B cell (primary cell): ENCODE measurements around the gene AFG1L. TPM values are rescaled to one million over a fixed set of nuclear protein-coding genes. Genes with fewer than 3 reads are reported as not detected.

Source experiments
- ATAC-seq: fragments of 200-7000 bp; cut with Tn5 transposase; one replicate; pipeline ENCODE4 v1.10.0; 2021; ENCODE audit warnings: low read depth, mild to moderate bottlenecking, moderate number of reproducible peaks, moderate library complexity
- CTCF ChIA-PET: fragments of 350-600 bp; sonication (Branson Sonifier 250); formaldehyde crosslinking; loops from one replicate; lab custom pipeline; 2021; ENCODE audit warnings: antibody characterized with exemption, inconsistent platforms; lab: Charles Lee
- POLR2A ChIA-PET: fragments of 350-600 bp; sonication (Branson Sonifier 250); formaldehyde crosslinking; loops from one replicate; lab custom pipeline; 2021; ENCODE audit warnings: antibody characterized with exemption; lab: Charles Lee
- DNase-seq: peaks from one replicate; pipeline ENCODE4 v3.0.0; 2013
- H2AFZ ChIP-seq: 2 replicates; pipeline ENCODE4 v1.6.1; 2012; ENCODE audit warnings: mild to moderate bottlenecking, low read depth, low read length; ENCODE audit not compliant: insufficient read depth, poor library complexity, severe bottlenecking
- H3K27ac ChIP-seq, 2 donors: 1 replicate in 1 of 2; 2 replicates in 1 of 2; pipeline ENCODE4 v1.5.1; 2012 to 2013; ENCODE audit warnings: low read length in 2 of 2, mild to moderate bottlenecking in 2 of 2, moderate library complexity in 1 of 2
- H3K27me3 ChIP-seq, 4 experiments: fragments of 200-600 bp in 1 of 4; sonication (generic) in 1 of 4; replicated peaks in 1 of 4; 1 replicate in 2 of 4; 2 replicates in 2 of 4; pipeline versions ENCODE4 v1.6.1 to v1.7.0; 2013 to 2016; ENCODE audit warnings: low read length in 3 of 4, mild to moderate bottlenecking in 2 of 4, mixed read lengths in 1 of 4, moderate library complexity in 1 of 4; ENCODE audit not compliant: insufficient read depth in 4 of 4, control insufficient read depth in 3 of 4; ENCODE audit errors: control extremely low read depth in 1 of 4
- H3K36me3 ChIP-seq, 2 experiments: replicated peaks in 1 of 2; 1 replicate in 1 of 2; 2 replicates in 1 of 2; pipeline versions ENCODE4 v1.6.1 to v1.7.1; 2013; ENCODE audit warnings: low read length in 1 of 2; ENCODE audit not compliant: insufficient read depth in 2 of 2, control insufficient read depth in 1 of 2; ENCODE audit errors: control extremely low read depth in 1 of 2, extremely low read depth in 1 of 2
- H3K4me1 ChIP-seq, 2 donors: fragments of 200-600 bp in 1 of 2; sonication (generic) in 1 of 2; 1 replicate in 1 of 2; 2 replicates in 1 of 2; pipeline versions ENCODE4 v1.5.1 to v1.6.1; 2013 to 2017; ENCODE audit warnings: low read length in 2 of 2; ENCODE audit not compliant: control insufficient read depth in 2 of 2, insufficient read depth in 2 of 2
- H3K4me2 ChIP-seq: replicated peaks from 2 replicates; pipeline ENCODE3; 2012; ENCODE audit warnings: mild to moderate bottlenecking, low read depth, low read length; ENCODE audit not compliant: poor library complexity, severe bottlenecking
- H3K4me3 ChIP-seq, 5 experiments: fragments of 200-600 bp in 1 of 5; sonication (generic) in 1 of 5; 1 replicate in 3 of 5; 2 replicates in 2 of 5; pipeline versions ENCODE4 v1.5.1 to v1.7.0; 2011 to 2016; ENCODE audit warnings: low read length in 4 of 5, mild to moderate bottlenecking in 4 of 5, low read depth in 2 of 5, control low read depth in 1 of 5, moderate library complexity in 1 of 5; ENCODE audit not compliant: insufficient read depth in 1 of 5; ENCODE audit errors: control extremely low read depth in 1 of 5, extremely low read depth in 1 of 5
- H3K79me2 ChIP-seq: fragments of 200-600 bp; sonication (generic); one replicate; pipeline ENCODE4 v1.6.0; 2016; ENCODE audit warnings: low read length; ENCODE audit not compliant: control insufficient read depth, insufficient read depth
- H3K9ac ChIP-seq: fragments of 200-600 bp; sonication (generic); 2 replicates; pipeline ENCODE4 v1.6.1; 2017; ENCODE audit warnings: mild to moderate bottlenecking, low read length, moderate library complexity
- H3K9me3 ChIP-seq, 3 donors: one replicate each; pipeline versions ENCODE4 v1.6.1 to v1.7.1; 2013; ENCODE audit warnings: low read length in 2 of 3; ENCODE audit not compliant: control insufficient read depth in 2 of 3, insufficient read depth in 1 of 3; ENCODE audit errors: control extremely low read depth in 1 of 3
- H4K20me1 ChIP-seq: 2 replicates; pipeline ENCODE4 v1.6.0; 2012; ENCODE audit warnings: mild to moderate bottlenecking, low read length; ENCODE audit not compliant: insufficient read depth, control insufficient read depth, poor library complexity, severe bottlenecking
- H3K27ac Mint-ChIP-seq: one replicate; pipeline ENCODE4 v1.8.0; 2021; ENCODE audit warnings: mixed read lengths
- H3K27me3 Mint-ChIP-seq: one replicate; pipeline ENCODE4 v1.8.0; 2021; ENCODE audit warnings: mixed read lengths
- H3K4me1 Mint-ChIP-seq: one replicate; pipeline ENCODE4 v1.8.0; 2021; ENCODE audit warnings: mixed read lengths
- H3K4me3 Mint-ChIP-seq: one replicate; pipeline ENCODE4 v1.8.0; 2021; ENCODE audit warnings: mixed read lengths
- H3K9me3 Mint-ChIP-seq: one replicate; pipeline ENCODE4 v1.8.0; 2022; ENCODE audit warnings: mixed read lengths; ENCODE audit not compliant: insufficient read depth
- EZH2 ChIP-seq: IDR thresholded peaks from 2 replicates; pipeline ENCODE4 v1.6.1; 2012; ENCODE audit warnings: borderline replicate concordance, low read depth, mild to moderate bottlenecking, moderate library complexity, low read length; ENCODE audit not compliant: insufficient read depth, poor library complexity, severe bottlenecking
- WGBS: methylation state at CpG from one replicate; pipeline ENCODE4 v1.1.5; 2013; ENCODE audit warnings: missing lambda C conversion rate; ENCODE audit not compliant: insufficient coverage; 5-methylcytosine and 5-hydroxymethylcytosine counted together
- intact Hi-C: fragments of 100-400 bp; cut with micrococcal nuclease; formaldehyde crosslinking; loops from one replicate; pipeline ENCODE4 v1.10.0; 2022
- polyA plus RNA-seq: library from polyadenylated mRNA; depleted of rRNA; stranded (reverse); fragments of >200 nt; gene quantifications from 2 replicates; pipeline ENCODE4 v1.2.3, GENCODE V29; 2012
- total RNA-seq, 2 donors: library from RNA; stranded (reverse); fragments of 120-200 nt in 1 of 2; gene quantifications; 1 replicate in 1 of 2; 2 replicates in 1 of 2; pipeline versions ENCODE4 v1.2.3 to v1.2.4, GENCODE V29; 2013 to 2022
- TF ChIP-seq, protein P1 (sequence below): fragments of 200-600 bp; IDR thresholded peaks from one replicate; pipeline ENCODE4 v1.8.0; 2022; ENCODE audit warnings: antibody characterized with exemption, mild to moderate bottlenecking

The AFG1L gene
- total and polyA plus RNA-seq, 2 donors (not counting 1 experiment from before 2014, with no cell fraction given), result 1.8 to 14.2 TPM

DNA sequence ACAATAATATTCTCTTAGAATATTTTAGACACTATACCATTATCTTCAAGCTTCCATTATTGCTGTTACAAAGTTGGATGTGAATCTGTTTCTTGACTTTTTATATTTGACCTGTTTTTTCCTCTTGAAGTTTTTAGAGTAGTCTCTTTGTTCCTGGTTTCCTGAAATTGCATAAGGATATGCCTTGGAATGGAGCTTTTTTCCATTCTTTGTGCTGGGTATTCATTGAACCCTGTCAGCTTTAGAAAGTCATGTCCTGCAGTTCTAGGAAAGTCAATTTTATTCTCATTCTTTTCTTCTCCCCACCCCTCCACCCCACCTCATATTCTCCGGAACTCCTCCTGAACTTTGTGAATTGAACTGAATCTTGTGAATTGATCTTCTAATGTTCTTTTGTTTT, 173.5 kb downstream of the AFG1L start:
- intact Hi-C loops, result no loop called here
- peaks cover 4% of the 10 kb centered on the region for H3K4me1 Mint-ChIP-seq
- DNase-seq (no peak), ATAC-seq (no peak)
- Histone ChIP-seq H3K27ac (no peak overlapping the region), H3K4me2 (no peak overlapping the region), H3K36me3 (no peaks in the 10 kb centered on the region), H4K20me1 (no peaks in the 10 kb centered on the region), H3K4me1 (peaks cover 0 to 3% of the 10 kb centered on the region in 2 donors), H3K4me3 (no peak overlapping the region), H3K9ac (no peak overlapping the region), H3K9me3 (no peaks in the 10 kb centered on the region), H3K27me3 (no peaks in the 10 kb centered on the region), H3K79me2 (no peaks in the 10 kb centered on the region), H2AFZ (no peak overlapping the region)
- POLR2A ChIA-PET, result interaction anchor here (0.6 kb wide), 1 partner anchor 276 kb away, joined by 6 read pairs; no protein-coding TSS in a partner anchor
- no peak for TF ChIP-seq EZH2
- TF ChIP-seq, protein P1, sequence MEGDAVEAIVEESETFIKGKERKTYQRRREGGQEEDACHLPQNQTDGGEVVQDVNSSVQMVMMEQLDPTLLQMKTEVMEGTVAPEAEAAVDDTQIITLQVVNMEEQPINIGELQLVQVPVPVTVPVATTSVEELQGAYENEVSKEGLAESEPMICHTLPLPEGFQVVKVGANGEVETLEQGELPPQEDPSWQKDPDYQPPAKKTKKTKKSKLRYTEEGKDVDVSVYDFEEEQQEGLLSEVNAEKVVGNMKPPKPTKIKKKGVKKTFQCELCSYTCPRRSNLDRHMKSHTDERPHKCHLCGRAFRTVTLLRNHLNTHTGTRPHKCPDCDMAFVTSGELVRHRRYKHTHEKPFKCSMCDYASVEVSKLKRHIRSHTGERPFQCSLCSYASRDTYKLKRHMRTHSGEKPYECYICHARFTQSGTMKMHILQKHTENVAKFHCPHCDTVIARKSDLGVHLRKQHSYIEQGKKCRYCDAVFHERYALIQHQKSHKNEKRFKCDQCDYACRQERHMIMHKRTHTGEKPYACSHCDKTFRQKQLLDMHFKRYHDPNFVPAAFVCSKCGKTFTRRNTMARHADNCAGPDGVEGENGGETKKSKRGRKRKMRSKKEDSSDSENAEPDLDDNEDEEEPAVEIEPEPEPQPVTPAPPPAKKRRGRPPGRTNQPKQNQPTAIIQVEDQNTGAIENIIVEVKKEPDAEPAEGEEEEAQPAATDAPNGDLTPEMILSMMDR, result no peak
- no peak overlapping the region for H3K27ac Mint-ChIP-seq
- WGBS, result no CpG with 5 or more reads among the region's 1 CpG
- H3K9me3 Mint-ChIP-seq, result no peaks in the 10 kb centered on the region
- H3K4me3 Mint-ChIP-seq, result no peak overlapping the region
- CTCF ChIA-PET, result interaction anchor here (0.8 kb wide), 1 partner anchor 303 kb away, joined by 3 read pairs; no protein-coding TSS in a partner anchor
- no peaks in the 10 kb centered on the region for H3K27me3 Mint-ChIP-seq

DNA sequence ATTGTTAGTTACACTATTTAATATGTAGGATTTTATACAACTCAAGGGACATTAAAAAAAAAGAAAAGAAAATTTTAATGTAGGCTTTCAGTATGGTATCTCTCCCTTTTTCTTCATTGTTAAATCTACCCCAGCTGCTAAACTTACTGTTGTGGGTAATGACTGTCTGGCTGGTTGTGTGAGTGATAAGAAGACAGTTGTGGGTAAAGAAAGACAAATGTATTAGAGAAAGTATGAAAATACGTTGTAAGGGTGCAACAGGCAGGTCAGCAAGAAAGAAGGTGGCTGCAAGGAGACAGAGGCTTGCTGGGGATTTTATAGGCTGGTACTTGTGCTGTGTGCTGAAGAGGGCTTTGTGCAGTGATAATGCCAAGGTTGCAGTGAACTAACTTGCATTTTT, 174.5 kb downstream of the AFG1L start:
- Mint-ChIP-seq H3K9me3 (no peaks in the 10 kb centered on the region), H3K4me3 (no peak overlapping the region), H3K27ac (no peak overlapping the region), H3K4me1 (peaks cover 4% of the 10 kb centered on the region), H3K27me3 (no peaks in the 10 kb centered on the region)
- Histone ChIP-seq H3K27me3 (no peaks in the 10 kb centered on the region), H4K20me1 (no peaks in the 10 kb centered on the region), H3K9ac (no peak overlapping the region), H3K9me3 (no peaks in the 10 kb centered on the region), H3K4me2 (no peak overlapping the region), H3K4me1 (peaks cover 0 to 3% of the 10 kb centered on the region in 2 donors), H3K27ac (no peak overlapping the region), H3K79me2 (no peaks in the 10 kb centered on the region), H3K36me3 (no peaks in the 10 kb centered on the region), H3K4me3 (no peak overlapping the region), H2AFZ (no peak overlapping the region)
- TF ChIP-seq, protein P1, result no peak
- no peak for TF ChIP-seq EZH2
- no peak for DNase-seq
- ChIA-PET CTCF (no interaction called here), POLR2A (no interaction called here)
- no peak for ATAC-seq
- WGBS, result 86% methylated on average over 1 of the region's 1 CpG
- intact Hi-C loops, result no loop called here
